Loucy (cell line): Measurements from ENCODE around the gene EPHA2.

Experiments used
- H2AFZ ChIP-seq: fragments of 200-600 bp; sonication (generic); 2 replicates; pipeline ENCODE4 v1.6.0; 2016; ENCODE audit warnings: antibody characterized with exemption, mild to moderate bottlenecking, low read length, moderate library complexity
- H3F3A ChIP-seq: fragments of 200-600 bp; 2 replicates; pipeline ENCODE4 v1.6.0; 2016; ENCODE audit warnings: antibody characterized with exemption, low read depth, mild to moderate bottlenecking
- H3K27me3 ChIP-seq: fragments of 200-600 bp; sonication (generic); 2 replicates; pipeline ENCODE4 v1.6.1; 2014; ENCODE audit warnings: low read length, mild to moderate bottlenecking; ENCODE audit not compliant: insufficient read depth, poor library complexity, severe bottlenecking
- H3K36me3 ChIP-seq: fragments of 200-600 bp; sonication (generic); 2 replicates; pipeline ENCODE4 v1.6.1; 2016; ENCODE audit warnings: low read length; ENCODE audit not compliant: insufficient read depth
- H3K4me1 ChIP-seq: fragments of 200-600 bp; sonication (generic); 2 replicates; pipeline ENCODE4 v1.5.1; 2014; ENCODE audit warnings: low read length, mild to moderate bottlenecking; ENCODE audit not compliant: insufficient read depth, poor library complexity, severe bottlenecking
- H3K4me2 ChIP-seq: fragments of 200-600 bp; sonication (generic); 2 replicates; pipeline ENCODE4 v1.6.0; 2014; ENCODE audit warnings: antibody characterized with exemption, low read length, low read depth, mild to moderate bottlenecking; ENCODE audit not compliant: poor library complexity, severe bottlenecking
- H3K4me3 ChIP-seq: fragments of 200-600 bp; sonication (generic); 2 replicates; pipeline ENCODE4 v1.5.1; 2014; ENCODE audit warnings: low read length, mild to moderate bottlenecking, mixed read lengths; ENCODE audit not compliant: poor library complexity, severe bottlenecking
- H3K79me2 ChIP-seq: fragments of 200-600 bp; sonication (generic); 2 replicates; pipeline ENCODE4 v1.6.1; 2014; ENCODE audit warnings: low read length; ENCODE audit not compliant: insufficient read depth
- H3K9ac ChIP-seq: fragments of 200-600 bp; sonication (generic); 2 replicates; pipeline ENCODE4 v1.6.0; 2014; ENCODE audit warnings: mild to moderate bottlenecking, low read depth, low read length, moderate library complexity; ENCODE audit not compliant: poor library complexity, severe bottlenecking
- H3K9me2 ChIP-seq: fragments of 200-600 bp; sonication (generic); replicated peaks from 2 replicates; pipeline ENCODE4 v1.6.1; 2016; ENCODE audit warnings: low read depth, low read length, mixed read lengths
- H3K9me3 ChIP-seq: fragments of 200-600 bp; sonication (generic); 2 replicates; pipeline ENCODE4 v1.6.1; 2014; ENCODE audit warnings: mild to moderate bottlenecking, antibody characterized with exemption, low read length, low read depth; ENCODE audit not compliant: insufficient read depth
- H4K20me1 ChIP-seq: fragments of 200-600 bp; sonication (generic); 2 replicates; pipeline ENCODE4 v1.6.0; 2014; ENCODE audit warnings: antibody characterized with exemption, low read length, mild to moderate bottlenecking; ENCODE audit not compliant: insufficient read depth, poor library complexity, severe bottlenecking
- CTCF ChIP-seq: fragments of 200-600 bp; sonication (generic); conservative IDR thresholded peaks from 2 replicates; pipeline ENCODE4 v1.5.1; 2014; ENCODE audit warnings: mild to moderate bottlenecking, antibody characterized with exemption, low read length
- EZH2phosphoT487 ChIP-seq: fragments of 200-600 bp; IDR thresholded peaks from 2 replicates; pipeline ENCODE4 v1.6.1; 2018; ENCODE audit warnings: antibody characterized with exemption, mild to moderate bottlenecking, moderate library complexity, borderline replicate concordance

The EPHA2 gene

GRCh38 chr1:16138772-16139221 is 17.1 kb downstream of the EPHA2 start:
- Histone ChIP-seq H3K36me3 (no peaks in the 10 kb centered on the region), H3K79me2 (no peaks in the 10 kb centered on the region), H3K27me3 (no peaks in the 10 kb centered on the region), H3K9me3 (no peaks in the 10 kb centered on the region), H3K4me2 (no peak overlapping the region), H4K20me1 (no peaks in the 10 kb centered on the region), H3K9ac (no peak overlapping the region), H3K4me3 (no peak overlapping the region), H3F3A (no peaks in the 10 kb centered on the region), H3K9me2 (no peaks in the 10 kb centered on the region), H3K4me1 (no peaks in the 10 kb centered on the region), H2AFZ (no peak overlapping the region)
- no peak for TF ChIP-seq EZH2phosphoT487
- TF ChIP-seq CTCF: no peak

GRCh38 chr1:16137890-16138467 is 17.9 kb downstream of the EPHA2 start:
- Histone ChIP-seq H3K4me3 (no peak overlapping the region), H3K36me3 (no peaks in the 10 kb centered on the region), H3F3A (no peaks in the 10 kb centered on the region), H4K20me1 (no peaks in the 10 kb centered on the region), H3K4me1 (no peaks in the 10 kb centered on the region), H3K79me2 (no peaks in the 10 kb centered on the region), H3K4me2 (no peak overlapping the region), H3K9ac (no peak overlapping the region), H2AFZ (no peak overlapping the region), H3K27me3 (no peaks in the 10 kb centered on the region), H3K9me2 (no peaks in the 10 kb centered on the region), H3K9me3 (no peaks in the 10 kb centered on the region)
- TF ChIP-seq EZH2phosphoT487 (no peak), CTCF (no peak)

- Histone ChIP-seq H2AFZ (no peak overlapping the region), H3K79me2 (no peaks in the 10 kb centered on the region), H3K9ac (no peak overlapping the region), H3K4me3 (no peak overlapping the region), H3F3A (no peaks in the 10 kb centered on the region), H3K9me2 (no peaks in the 10 kb centered on the region), H3K27me3 (no peaks in the 10 kb centered on the region), H3K36me3 (no peaks in the 10 kb centered on the region), H3K4me1 (no peaks in the 10 kb centered on the region), H3K9me3 (no peaks in the 10 kb centered on the region), H3K4me2 (no peak overlapping the region), H4K20me1 (no peaks in the 10 kb centered on the region)
- no peak for TF ChIP-seq EZH2phosphoT487
- TF ChIP-seq CTCF: no peak
Measured at GRCh38 chr1:16135501-16135900, 20.4 kb downstream of the EPHA2 start.
